H9 (cell line): Measurements from ENCODE around the gene GP1BB. TPM values are rescaled to one million over a fixed set of nuclear protein-coding genes. Genes with fewer than 3 reads are reported as not detected.

Source experiments
- DNase-seq: peaks from one replicate; pipeline ENCODE4 v3.0.0-alpha.2; 2017
- H2AFZ ChIP-seq: one replicate; pipeline ENCODE4 v1.6.1; 2013; ENCODE audit warnings: mild to moderate bottlenecking, low read length, control low read depth, moderate library complexity
- H2AK5ac ChIP-seq: 2 replicates; pipeline ENCODE4 v1.6.1; 2013; ENCODE audit warnings: low read length, control low read depth, mixed read lengths; ENCODE audit not compliant: insufficient read length
- H2BK120ac ChIP-seq: one replicate; pipeline ENCODE4 v1.6.1; 2013; ENCODE audit warnings: low read depth, mild to moderate bottlenecking, low read length, control low read depth, inconsistent platforms; ENCODE audit not compliant: poor library complexity, severe bottlenecking
- H2BK12ac ChIP-seq: 2 replicates; pipeline ENCODE4 v1.6.1; 2013; ENCODE audit warnings: low read length, control low read depth, mixed read lengths, low read depth; ENCODE audit not compliant: insufficient read length
- H2BK15ac ChIP-seq: 2 replicates; pipeline ENCODE4 v1.6.1; 2013; ENCODE audit warnings: low read depth, low read length, control low read depth
- H2BK20ac ChIP-seq: one replicate; pipeline ENCODE4 v1.6.1; 2013; ENCODE audit warnings: low read depth, mild to moderate bottlenecking, low read length, control low read depth, inconsistent platforms; ENCODE audit not compliant: poor library complexity, severe bottlenecking
- H2BK5ac ChIP-seq: 2 replicates; pipeline ENCODE4 v1.6.1; 2013; ENCODE audit warnings: low read length, control low read depth, mixed read lengths; ENCODE audit not compliant: insufficient read length
- H3K14ac ChIP-seq: 2 replicates; pipeline ENCODE4 v1.6.1; 2013; ENCODE audit warnings: low read length, control low read depth; ENCODE audit not compliant: insufficient read depth
- H3K18ac ChIP-seq: 2 replicates; pipeline ENCODE4 v1.6.1; 2013; ENCODE audit warnings: low read depth, mild to moderate bottlenecking, mixed read lengths, low read length, control low read depth; ENCODE audit not compliant: insufficient read length
- H3K23ac ChIP-seq: 2 replicates; pipeline ENCODE4 v1.6.1; 2013; ENCODE audit warnings: low read length, control low read depth, mixed read lengths, low read depth; ENCODE audit not compliant: insufficient read length
- H3K23me2 ChIP-seq: 2 replicates; pipeline ENCODE4 v1.6.1; 2013; ENCODE audit warnings: low read depth, mild to moderate bottlenecking, mixed read lengths, low read length, control low read depth; ENCODE audit not compliant: insufficient read length, poor library complexity, severe bottlenecking
- H3K27ac ChIP-seq: 2 replicates; pipeline ENCODE4 v1.5.1; 2013; ENCODE audit warnings: low read length, control low read depth, mixed read lengths, low read depth; ENCODE audit not compliant: insufficient read length
- H3K27me3 ChIP-seq: 2 replicates; pipeline ENCODE4 v1.6.1; 2013; ENCODE audit warnings: low read length, control low read depth, inconsistent platforms; ENCODE audit not compliant: insufficient read depth
- H3K4ac ChIP-seq: 2 replicates; pipeline ENCODE4 v1.6.1; 2013; ENCODE audit warnings: low read depth, mild to moderate bottlenecking, control low read depth, inconsistent platforms, low read length, moderate library complexity
- H3K4me1 ChIP-seq: 2 replicates; pipeline ENCODE4 v1.6.1; 2013; ENCODE audit warnings: low read length, control low read depth, inconsistent platforms; ENCODE audit not compliant: insufficient read depth
- H3K4me2 ChIP-seq: 2 replicates; pipeline ENCODE4 v1.6.1; 2013; ENCODE audit warnings: low read length, control low read depth, mixed read lengths; ENCODE audit not compliant: insufficient read length, insufficient read depth
- H3K56ac ChIP-seq: 2 replicates; pipeline ENCODE4 v1.6.1; 2013; ENCODE audit warnings: low read depth, mild to moderate bottlenecking, mixed read lengths, low read length, control low read depth; ENCODE audit not compliant: insufficient read length
- H3K79me1 ChIP-seq: 2 replicates; pipeline ENCODE4 v1.6.1; 2013; ENCODE audit warnings: low read depth, mild to moderate bottlenecking, moderate library complexity, low read length, control low read depth, inconsistent platforms; ENCODE audit not compliant: insufficient read depth, poor library complexity, severe bottlenecking
- H3K79me2 ChIP-seq: 2 replicates; pipeline ENCODE4 v1.6.1; 2013; ENCODE audit warnings: low read length, control low read depth, inconsistent platforms; ENCODE audit not compliant: insufficient read depth
- H3K9ac ChIP-seq: 2 replicates; pipeline ENCODE4 v1.6.1; 2013; ENCODE audit warnings: low read length, control low read depth, mixed read lengths; ENCODE audit not compliant: insufficient read length; ENCODE audit errors: extremely low read depth
- H3K9me3 ChIP-seq: one replicate; pipeline ENCODE4 v1.6.1; 2013; ENCODE audit warnings: low read depth, low read length, inconsistent platforms; ENCODE audit not compliant: control insufficient read depth
- H3T11ph ChIP-seq: one replicate; pipeline ENCODE4 v1.6.1; 2013; ENCODE audit warnings: mild to moderate bottlenecking, low read length, control low read depth, inconsistent platforms
- H4K20me1 ChIP-seq: one replicate; pipeline ENCODE4 v1.6.1; 2013; ENCODE audit not compliant: control insufficient read depth, insufficient read length, insufficient read depth
- H4K5ac ChIP-seq: 2 replicates; pipeline ENCODE4 v1.6.1; 2013; ENCODE audit warnings: low read depth, mild to moderate bottlenecking, mixed read lengths, low read length, control low read depth; ENCODE audit not compliant: insufficient read length
- H4K8ac ChIP-seq: replicated peaks from 2 replicates; pipeline ENCODE4 v1.6.1; 2013; ENCODE audit warnings: low read length, control low read depth, mixed read lengths, low read depth; ENCODE audit not compliant: insufficient read length
- H4K91ac ChIP-seq: 2 replicates; pipeline ENCODE4 v1.6.1; 2013; ENCODE audit warnings: low read depth, mild to moderate bottlenecking, moderate library complexity, mixed read lengths, low read length, control low read depth; ENCODE audit not compliant: insufficient read length
- H3K27ac Mint-ChIP-seq, 3 experiments: 2 replicates in 2 of 3; 3 replicates in 1 of 3; pipeline ENCODE4 v1.8.0; 2020 to 2021; ENCODE audit warnings: mixed read lengths in 3 of 3, mild to moderate bottlenecking in 1 of 3, moderate library complexity in 1 of 3
- H3K27me3 Mint-ChIP-seq: 2 replicates; pipeline ENCODE4 v1.8.0; 2021; ENCODE audit warnings: low read depth, mild to moderate bottlenecking, moderate library complexity, mixed read lengths
- H3K36me3 Mint-ChIP-seq, 3 experiments: 2 replicates in 2 of 3; 3 replicates in 1 of 3; pipeline ENCODE4 v1.8.0; 2020 to 2021; ENCODE audit warnings: low read depth in 3 of 3, mixed read lengths in 3 of 3; ENCODE audit not compliant: insufficient read depth in 1 of 3
- H3K4me1 Mint-ChIP-seq, 2 experiments: 2 replicates each; pipeline ENCODE4 v1.8.0; 2020; ENCODE audit warnings: mixed read lengths in 2 of 2
- H3K4me3 Mint-ChIP-seq, 2 experiments: 2 replicates in 1 of 2; 3 replicates in 1 of 2; pipeline ENCODE4 v1.8.0; 2020 to 2021; ENCODE audit warnings: mild to moderate bottlenecking in 2 of 2, mixed read lengths in 2 of 2, moderate library complexity in 1 of 2
- H3K9me3 Mint-ChIP-seq, 2 experiments: 2 replicates in 1 of 2; 3 replicates in 1 of 2; pipeline ENCODE4 v1.8.0; 2020; ENCODE audit warnings: mild to moderate bottlenecking in 2 of 2, mixed read lengths in 2 of 2, moderate library complexity in 1 of 2
- WGBS: extraction: QIAGEN DNeasy Blood & Tissue Kit; methylation state at CpG from one replicate; pipeline ENCODE4 v1.1.7; 2013; ENCODE audit warnings: missing lambda C conversion rate, low lambda C conversion rate, mixed read lengths; ENCODE audit not compliant: insufficient read length; ENCODE audit errors: extremely low coverage; 5-methylcytosine and 5-hydroxymethylcytosine counted together
- total RNA-seq: library from RNA; stranded (reverse); gene quantifications from 2 replicates; pipeline ENCODE4 v1.2.1, GENCODE V29; 2021
- TF ChIP-seq, protein P1 (sequence below): fragments of 200-600 bp; sonication (generic); conservative IDR thresholded peaks from 3 replicates; pipeline ENCODE4 v1.8.0; 2021; ENCODE audit warnings: antibody characterized with exemption, mild to moderate bottlenecking

Gene GP1BB
- total RNA-seq, 1 experiment from 2014 or later: 3.4 TPM

- Mint-ChIP-seq H3K27ac (0 out of 7 replicates have a peak overlapping the region, but pooled peaks of 1 of the 3 experiments have one; percentile 35), H3K27me3 (peaks cover 58% of the 10 kb centered on the region), H3K36me3 (no peaks in the 10 kb centered on the region), H3K4me3 (no peak overlapping the region), H3K9me3 (no peaks in the 10 kb centered on the region; a peak in 1 of 5 replicates), H3K4me1 (peaks cover 28 to 39% of the 10 kb centered on the region in 2 experiments)
- Histone ChIP-seq H3K79me1 (no peaks in the 10 kb centered on the region), H3K14ac (no peak overlapping the region), H3K4ac (no peak overlapping the region), H3K18ac (no peak overlapping the region), H3K23ac (no peak overlapping the region), H4K20me1 (no peaks in the 10 kb centered on the region), H2BK12ac (no peak overlapping the region), H3K9me3 (no peaks in the 10 kb centered on the region), H3K9ac (no peak overlapping the region), H3K27ac (no peak overlapping the region), H2AK5ac (no peak overlapping the region), H3K56ac (no peak overlapping the region), H2BK15ac (no peak overlapping the region), H3T11ph (no peak overlapping the region), H2BK20ac (no peak overlapping the region), H3K4me2 (no peak overlapping the region), H2AFZ (no peak overlapping the region), H2BK5ac (no peak overlapping the region), H3K27me3 (no peaks in the 10 kb centered on the region), H3K23me2 (no peaks in the 10 kb centered on the region), H2BK120ac (no peak overlapping the region), H3K79me2 (no peaks in the 10 kb centered on the region), H4K5ac (no peak overlapping the region), H4K91ac (no peak overlapping the region), H4K8ac (no peak overlapping the region), H3K4me1 (peaks cover 7% of the 10 kb centered on the region; the same call in 1 of the 2 replicates)
- no peak for DNase-seq
- TF ChIP-seq, protein P1, sequence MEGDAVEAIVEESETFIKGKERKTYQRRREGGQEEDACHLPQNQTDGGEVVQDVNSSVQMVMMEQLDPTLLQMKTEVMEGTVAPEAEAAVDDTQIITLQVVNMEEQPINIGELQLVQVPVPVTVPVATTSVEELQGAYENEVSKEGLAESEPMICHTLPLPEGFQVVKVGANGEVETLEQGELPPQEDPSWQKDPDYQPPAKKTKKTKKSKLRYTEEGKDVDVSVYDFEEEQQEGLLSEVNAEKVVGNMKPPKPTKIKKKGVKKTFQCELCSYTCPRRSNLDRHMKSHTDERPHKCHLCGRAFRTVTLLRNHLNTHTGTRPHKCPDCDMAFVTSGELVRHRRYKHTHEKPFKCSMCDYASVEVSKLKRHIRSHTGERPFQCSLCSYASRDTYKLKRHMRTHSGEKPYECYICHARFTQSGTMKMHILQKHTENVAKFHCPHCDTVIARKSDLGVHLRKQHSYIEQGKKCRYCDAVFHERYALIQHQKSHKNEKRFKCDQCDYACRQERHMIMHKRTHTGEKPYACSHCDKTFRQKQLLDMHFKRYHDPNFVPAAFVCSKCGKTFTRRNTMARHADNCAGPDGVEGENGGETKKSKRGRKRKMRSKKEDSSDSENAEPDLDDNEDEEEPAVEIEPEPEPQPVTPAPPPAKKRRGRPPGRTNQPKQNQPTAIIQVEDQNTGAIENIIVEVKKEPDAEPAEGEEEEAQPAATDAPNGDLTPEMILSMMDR: no peak
- WGBS: no CpG with 5 or more reads among the region's 7 CpGs
Measured at GRCh38 chr22:19706661-19707151, 16.6 kb upstream of the GP1BB start.
